ENCODE measurements around the gene MAPK1.
"Not testable (repeated sequence)": the region's sequence is repeated elsewhere in the genome, so short reads cannot be mapped to it uniquely, and the experiment has no call there.

MAPK1 gene

DNA sequence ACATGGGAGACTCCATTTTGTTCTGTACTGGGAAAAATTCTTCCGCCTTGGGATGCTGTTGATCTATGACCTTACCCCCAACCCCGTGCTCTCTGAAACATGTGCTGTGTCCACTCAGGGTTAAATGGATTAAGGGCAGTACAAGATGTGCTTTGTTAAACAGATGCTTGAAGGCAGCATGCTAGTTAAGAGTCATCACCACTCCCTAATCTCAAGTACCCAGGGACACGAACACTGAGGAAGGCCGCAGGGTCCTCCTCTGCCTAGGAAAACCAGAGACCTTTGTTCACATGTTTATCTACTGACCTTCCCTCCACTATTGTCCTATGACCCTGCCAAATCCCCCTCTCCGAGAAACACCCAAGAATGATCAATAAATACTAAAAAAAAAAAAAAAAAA lies 19.4 kb downstream of the MAPK1 start:
- DNase-seq (ENCODE audit: low read depth in 2 of 2): not testable (repeated sequence)

DNA sequence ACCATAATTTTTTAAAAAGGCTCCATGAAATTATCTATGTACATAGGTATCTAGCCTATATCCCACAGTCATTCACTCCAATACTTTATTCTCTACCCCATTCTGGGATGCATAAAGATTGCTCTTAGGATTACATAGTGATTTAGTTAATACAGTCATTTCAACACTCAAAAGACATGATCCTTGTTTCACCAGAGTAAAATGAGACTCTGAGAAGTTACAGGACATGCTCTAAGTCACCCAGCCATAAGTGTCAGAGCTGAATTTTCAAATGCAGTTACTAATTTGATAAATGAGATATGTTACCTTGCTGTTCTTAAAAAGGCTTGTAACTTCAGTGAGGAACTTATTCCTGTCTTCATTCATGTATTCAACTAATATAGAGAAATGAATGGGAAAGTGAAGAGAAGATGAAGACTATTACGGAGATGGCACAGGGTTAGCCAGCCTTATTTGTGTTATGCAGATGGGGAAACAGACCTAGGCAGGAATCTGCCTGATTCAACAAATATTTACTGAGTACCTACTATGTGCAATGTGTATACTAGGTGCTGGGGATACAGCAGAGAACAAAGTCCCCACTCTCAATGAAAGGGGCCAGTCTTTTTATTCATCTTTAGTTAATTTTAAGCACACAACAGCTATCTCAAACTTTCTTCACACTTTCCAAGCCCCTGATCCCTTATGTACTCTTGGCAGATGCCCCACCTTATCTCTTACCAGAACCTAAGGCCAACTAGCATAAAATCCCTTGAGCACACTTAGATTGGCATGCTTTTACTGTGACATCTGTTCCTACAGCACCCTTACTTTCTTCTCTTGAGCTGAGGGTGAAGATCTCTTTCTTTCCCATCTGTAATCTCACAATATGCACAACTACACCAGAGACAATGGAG lies 21.6 kb downstream of the MAPK1 start:
- no peak for DNase-seq (ENCODE audit: low read depth in 2 of 2)

DNA sequence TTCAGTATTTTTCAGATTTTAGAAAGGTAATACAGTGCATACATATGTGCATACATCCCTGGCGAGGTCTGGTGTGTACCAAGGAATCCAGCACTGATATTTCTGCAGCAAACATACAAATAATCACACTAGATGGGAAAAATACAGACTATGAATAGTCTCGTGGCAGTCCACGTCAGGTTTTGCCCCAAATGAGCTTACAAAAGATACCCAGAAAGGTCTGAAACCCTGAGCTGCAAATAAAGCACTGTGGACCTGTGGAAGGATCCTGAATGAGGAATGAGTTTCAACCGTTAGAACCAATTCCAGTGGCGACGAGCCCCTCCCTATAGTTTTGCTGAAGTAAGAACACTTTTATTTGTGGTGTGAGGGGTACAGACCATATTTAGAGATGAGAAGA lies 24.5 kb downstream of the MAPK1 start:
- DNase-seq (ENCODE audit: low read depth in 2 of 2): no peak

DNA sequence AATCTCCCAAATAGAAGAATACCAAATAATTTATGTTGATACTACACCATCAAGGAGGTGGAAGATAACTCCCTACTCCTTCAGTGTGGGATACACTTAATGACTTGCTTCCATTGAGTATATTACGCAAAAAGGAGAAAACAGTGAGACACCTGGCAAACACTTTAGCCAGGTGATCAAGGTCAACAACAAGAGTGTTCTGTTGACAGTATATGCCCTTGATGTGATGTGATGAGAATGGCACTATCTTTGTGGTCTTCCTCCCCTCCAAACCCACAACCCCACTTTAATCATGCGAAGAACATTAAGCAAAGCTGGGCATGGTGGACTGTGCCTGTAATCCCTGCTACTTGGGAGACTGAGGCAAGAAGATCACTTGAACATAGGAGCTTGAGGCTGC lies 26.0 kb downstream of the MAPK1 start:
- no peak for DNase-seq (ENCODE audit: low read depth in 2 of 2)

DNA sequence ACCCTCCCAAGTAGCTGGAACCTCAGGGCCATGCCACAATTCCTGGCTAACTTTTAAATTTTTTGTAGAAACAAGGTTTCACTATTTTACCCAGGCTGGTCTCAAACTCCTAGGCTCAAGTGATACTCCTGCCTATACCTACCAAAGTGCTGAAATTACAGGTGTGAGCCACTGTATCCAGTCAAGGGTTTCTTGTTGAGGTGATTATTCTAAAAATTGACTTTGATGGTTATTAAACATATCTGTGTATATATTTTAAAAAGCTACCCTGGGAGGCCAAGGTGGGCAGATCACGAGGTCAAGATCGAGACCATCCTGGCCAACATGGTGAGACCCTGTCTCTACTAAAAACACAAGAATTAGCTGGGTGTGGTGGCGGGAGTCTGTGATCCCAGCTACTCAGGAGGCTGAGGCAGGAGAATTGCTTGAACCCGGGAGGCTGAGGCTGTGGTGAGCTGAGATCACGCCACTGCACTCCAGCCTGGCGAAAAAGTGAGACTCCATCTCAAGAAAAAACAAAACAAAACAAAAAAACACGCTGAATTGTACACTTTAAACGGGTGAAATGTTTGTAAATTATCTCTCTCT lies 27.1 kb downstream of the MAPK1 start:
- DNase-seq (ENCODE audit: low read depth in 2 of 2): no peak

DNA sequence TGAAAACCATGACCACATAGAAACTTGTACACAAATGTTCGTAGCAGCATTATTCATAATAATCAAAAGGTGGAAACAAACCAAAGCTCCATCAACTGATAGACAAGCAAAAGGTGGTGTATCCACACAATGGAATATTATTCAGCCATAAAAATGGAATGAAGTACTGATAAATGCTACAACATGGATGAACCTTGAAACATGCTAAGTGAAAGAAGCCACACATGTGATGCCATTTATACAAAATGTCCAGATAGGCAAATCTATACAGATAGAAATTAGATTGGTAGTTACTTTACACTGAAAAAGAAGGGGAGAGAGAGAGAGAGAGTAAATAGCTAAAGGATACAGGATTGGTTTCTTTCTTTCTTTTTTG lies 27.7 kb downstream of the MAPK1 start:
- DNase-seq (ENCODE audit: low read depth in 2 of 2): no peak

DNA sequence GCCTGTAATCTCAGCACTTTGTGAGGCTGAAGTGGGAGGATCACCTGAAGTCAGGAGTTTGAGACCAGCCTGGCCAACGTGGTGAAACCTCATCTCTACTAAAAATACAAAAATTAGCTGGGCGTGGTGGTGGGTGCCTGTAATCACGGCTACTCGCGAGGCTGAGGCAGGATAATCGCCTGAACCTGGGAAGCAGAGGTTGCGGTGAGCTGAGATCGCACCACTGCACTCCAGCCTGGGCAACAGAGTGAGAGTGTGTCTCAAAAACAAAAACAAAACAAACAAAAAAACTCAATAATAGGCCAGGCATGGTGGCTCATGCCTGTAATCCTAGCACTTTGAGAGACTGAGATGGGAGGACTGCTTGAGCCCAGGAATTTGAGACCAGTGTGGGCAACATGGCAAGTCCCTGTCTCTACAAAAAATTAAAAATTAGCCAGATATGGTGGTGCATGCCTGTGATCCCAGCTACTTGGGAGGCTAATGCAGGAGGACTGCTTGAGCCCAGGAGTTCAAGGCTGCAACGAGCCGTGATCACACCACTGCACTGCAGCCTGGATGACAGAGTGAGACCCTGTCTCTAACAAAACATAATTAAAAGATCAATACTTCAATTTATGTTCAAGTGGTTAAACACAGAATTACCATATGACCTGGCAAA lies 28.2 kb downstream of the MAPK1 start:
- DNase-seq (ENCODE audit: low read depth in 2 of 2): not testable (repeated sequence)

DNA sequence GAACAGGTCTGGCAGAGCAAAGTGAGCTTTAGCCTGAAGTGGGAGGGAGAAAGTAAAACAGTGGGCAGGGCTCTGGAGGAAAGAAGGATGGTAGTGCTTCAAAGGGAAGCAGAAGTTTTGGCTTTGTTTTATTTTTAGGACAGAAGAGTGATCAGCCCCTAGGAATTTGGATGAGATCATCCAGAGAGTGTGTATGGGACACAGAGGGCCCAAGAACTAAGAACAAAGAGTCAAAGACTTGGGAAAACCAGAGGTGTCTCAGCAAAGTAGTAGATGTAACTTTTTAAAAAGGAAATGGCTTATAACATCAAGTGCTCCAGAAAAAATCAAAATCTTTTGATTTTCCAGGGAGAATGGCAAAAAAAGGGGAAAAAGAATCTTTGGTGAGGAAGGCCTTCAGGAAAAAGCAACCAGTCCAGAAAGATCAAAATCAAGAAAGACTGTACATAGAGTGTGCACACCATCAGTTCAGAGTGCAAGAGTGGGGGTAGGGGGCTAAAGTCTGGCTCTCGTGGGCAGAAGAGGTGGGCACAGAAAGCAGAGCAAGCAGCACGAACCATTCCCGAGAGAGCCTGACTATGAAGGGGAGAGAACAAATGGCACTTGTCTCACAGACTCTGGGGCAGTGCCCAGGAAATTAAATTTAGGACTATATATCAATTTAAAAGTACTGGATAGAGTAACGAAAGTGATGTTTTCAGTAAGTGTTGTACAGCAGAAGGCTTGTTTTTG lies 30.0 kb downstream of the MAPK1 start:
- no peak for DNase-seq (ENCODE audit: low read depth in 2 of 2)

DNA sequence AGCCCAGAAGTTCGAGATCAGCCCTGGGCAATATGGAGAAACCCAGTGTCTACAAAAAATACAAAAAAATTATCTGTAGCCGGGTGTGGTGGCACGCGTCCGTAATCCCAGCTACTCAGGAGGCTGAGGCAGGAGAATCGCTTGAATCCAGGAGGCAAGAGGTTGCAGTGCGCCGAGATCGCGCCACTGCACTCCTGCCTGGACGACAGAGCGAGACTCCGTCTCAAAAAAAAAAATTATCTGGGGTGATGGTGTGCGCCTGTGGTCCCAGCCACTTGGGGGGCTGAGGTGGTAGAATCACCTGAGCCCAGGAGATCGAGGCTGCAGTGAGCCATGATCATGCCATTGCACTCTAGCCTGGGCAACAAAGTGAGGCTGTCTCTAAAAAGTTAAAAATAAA lies 31.0 kb downstream of the MAPK1 start:
- not testable (repeated sequence) for DNase-seq (ENCODE audit: low read depth in 2 of 2)

DNA sequence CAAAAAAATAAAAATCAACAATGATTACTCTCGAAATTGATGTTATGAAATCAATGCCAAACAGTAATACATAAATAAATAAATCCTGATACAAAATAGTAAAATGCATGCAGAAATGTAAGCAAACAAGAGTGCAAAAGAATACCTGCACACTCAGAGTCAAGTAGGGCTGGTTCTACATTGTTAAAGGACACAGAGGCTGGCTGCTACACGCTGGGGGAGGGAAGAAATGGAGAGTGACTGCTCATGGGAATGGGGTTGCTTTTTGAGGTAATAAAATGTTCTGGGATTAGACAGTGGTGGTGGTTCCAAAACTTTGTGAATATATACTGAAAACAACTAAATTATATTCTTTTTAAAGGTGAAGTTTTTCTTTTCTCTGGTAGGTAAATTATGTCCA lies 32.1 kb downstream of the MAPK1 start:
- no peak for DNase-seq (ENCODE audit: low read depth in 2 of 2)

DNA sequence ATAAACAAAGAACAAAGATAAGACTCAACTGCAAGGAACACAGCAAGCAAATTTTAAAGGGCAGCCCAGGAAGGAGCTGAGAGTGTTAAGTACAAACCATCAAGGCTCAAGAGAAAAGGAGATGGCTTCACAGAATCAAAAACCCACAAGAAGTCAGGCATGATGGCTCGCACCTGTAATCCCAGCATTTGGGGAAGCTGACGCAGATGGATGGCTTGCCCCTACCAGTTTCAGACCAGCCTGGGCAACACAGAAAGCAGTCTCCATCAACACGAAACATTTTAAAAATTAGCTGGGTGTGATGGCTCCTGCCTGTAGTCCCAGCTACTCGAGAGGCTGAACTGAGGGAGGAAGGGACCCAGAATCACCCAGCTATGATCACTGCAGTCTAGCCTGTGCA lies 32.6 kb downstream of the MAPK1 start:
- no peak for DNase-seq (ENCODE audit: low read depth in 2 of 2)

DNA sequence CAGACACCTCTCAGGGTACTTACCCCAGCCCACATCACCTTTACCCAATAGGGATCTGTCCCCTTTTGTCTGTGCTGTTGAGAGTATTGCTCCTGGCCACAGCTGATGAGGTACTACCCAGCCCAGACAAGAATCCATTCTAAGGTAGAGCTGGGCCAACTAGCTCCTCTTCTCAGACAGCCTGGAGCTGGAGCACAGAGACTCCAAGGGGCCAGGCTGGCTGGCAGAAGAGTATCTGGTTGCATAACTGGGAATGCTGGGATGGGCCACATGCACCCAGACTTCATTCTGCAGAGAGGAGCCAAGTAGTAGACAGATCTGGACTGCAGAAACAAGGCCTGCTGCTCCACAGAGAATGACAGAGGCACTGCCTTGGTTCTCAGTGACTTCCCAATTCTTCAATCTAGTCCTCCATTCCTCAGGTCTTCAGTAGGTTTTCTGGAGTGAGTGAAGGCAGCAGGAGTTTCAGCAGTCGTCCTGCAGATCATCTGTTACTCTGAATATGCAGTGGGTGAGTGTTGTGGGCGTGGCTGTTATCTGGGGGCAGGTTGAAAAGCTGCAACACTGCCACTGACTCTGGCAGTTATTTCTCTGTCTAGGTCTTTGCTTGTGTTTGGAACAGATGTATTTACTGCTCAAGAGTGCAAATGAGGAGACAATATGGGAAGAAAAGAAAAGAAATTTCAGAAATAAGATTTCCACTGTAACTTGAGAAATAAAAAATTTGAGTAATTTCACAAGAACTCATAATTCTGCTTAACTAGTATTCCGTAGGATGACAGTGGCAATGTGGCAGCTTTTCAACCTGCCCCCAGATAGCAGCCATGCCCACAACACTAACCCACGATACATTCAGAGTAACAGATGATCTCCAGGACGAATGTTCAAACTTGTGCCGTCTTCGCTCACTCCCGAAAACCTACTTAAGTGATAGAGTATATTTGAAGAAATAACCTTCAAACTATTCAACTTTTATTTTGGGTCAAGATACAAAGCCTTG lies 34.9 kb downstream of the MAPK1 start:
- no peak for DNase-seq (ENCODE audit: low read depth in 2 of 2)

DNA sequence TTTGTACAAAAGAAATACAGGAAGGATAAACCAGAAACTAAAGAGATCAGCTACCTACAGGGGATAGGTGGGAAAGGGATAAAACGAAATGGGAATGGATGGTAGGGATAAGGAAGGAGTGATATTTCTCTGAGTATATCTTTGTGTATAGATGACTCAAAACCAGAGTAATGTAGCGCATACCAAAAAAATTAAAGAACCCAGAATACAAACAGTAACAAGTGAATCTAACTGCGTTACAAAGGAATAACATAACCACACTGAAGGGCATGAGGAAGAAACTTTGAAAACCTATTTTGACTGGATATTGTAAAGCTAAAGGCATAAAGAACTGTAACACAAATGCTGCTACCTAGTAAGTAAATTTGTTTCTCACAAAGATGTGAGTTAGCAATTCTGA lies 37.9 kb downstream of the MAPK1 start:
- no peak for DNase-seq (ENCODE audit: low read depth in 2 of 2)

DNA sequence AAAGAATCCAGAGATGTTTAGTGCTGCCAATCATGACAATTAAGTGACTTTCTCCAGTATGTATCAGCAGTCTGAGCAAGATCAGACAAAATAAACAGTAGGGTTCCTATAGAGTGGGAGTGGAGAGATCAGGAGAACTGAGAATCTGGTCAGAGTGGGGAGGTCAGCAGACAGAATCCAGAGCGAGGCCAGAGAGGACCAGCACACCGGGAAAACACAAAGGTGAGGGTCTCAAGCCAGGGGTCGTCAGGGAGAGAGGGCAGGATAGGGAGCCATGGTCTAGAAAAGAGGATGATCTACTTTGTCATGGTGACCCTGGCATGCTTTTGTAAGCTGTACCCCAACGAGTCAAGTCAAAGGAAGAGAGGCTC lies 39.2 kb downstream of the MAPK1 start:
- DNase-seq (ENCODE audit: low read depth in 2 of 2): no peak

DNA sequence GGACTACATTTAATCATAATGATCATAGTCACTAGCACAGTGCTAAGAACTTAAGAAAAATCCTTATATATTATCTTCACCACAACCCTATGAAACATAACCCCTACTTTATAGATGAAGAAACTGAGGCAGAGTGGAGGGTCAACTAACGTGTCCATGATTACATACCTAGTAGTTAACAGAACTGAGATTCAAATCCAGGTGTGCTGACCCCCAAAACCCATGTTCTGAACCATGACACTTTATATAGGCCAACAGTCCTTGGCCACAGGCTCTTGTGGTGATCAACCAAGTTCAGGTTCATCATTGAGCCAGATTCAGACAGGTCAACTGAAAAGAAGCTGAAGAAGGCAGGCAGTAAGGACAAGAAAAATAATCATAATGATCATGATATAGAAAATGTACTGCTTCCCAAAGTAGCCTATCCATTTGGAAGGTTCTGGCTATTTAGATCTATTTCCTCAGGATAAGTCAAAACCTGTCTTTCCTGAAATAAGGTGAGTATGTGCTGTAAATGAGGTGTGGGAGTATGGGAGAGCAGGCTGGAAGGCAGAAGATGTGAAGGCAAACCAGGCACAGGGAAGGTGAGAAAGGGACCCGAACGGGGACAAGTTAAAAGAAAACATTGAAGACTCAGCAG lies 39.7 kb downstream of the MAPK1 start:
- DNase-seq (ENCODE audit: low read depth in 2 of 2): no peak

DNA sequence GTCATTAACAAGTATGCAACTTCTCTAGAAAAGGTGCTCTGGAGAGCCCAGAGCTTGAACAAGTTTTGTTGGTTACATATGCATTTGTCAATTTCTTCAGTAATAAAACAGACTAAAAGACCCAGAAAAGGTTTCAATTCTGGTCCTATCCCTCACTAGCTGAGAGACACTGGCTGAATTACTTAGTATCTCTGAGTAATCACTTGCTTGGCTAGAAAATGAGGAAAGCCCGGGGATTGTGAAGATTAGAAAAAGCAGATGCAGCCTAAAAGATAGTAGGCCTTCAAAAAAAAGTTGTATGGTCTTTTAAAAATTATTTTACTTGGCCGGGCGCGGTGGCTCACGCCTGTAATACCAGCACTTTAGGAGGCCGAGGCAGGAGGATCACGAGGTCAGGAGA lies 41.2 kb downstream of the MAPK1 start:
- DNase-seq (ENCODE audit: low read depth in 2 of 2): no peak

DNA sequence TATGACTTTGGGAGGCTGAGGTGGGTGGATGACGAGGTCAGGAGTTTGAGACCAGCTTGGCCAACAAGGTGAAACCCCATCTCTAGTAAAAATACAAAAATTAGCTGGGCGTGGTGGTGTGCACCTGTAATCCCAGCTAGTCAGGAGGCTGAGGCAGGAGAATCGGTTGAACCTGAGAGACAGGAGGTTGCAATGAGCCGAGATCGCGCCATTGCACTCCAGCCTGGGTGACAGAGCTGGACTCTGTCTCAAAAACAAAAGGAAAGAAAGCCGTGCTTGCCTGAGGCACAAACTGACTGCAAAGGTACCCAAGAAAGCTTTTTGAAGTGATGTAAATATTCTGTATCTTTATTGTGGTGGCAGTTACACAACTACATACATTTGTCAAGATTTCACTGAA lies 42.5 kb downstream of the MAPK1 start:
- not testable (repeated sequence) for DNase-seq (ENCODE audit: low read depth in 2 of 2)

DNA sequence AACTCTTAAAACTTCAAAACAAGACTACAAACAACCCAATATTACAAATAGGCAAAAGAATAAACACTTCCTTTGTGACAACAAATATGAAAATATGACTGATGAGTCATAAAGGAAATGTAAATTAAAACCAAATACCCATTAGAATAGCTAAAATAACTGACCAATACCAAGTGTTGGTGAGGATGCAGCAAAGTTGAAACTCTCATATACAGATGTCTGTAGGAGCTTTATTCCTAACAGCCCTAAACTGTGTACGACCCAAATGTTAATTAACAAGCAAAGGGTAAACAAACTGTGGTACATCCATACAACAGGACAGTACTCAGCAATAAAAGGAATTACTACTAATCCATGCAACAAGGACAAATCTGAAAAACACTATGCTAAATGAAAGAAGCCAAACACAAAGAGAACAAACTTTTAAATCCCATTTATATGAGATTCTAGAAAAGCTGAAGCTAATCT lies 43.0 kb downstream of the MAPK1 start:
- DNase-seq (ENCODE audit: low read depth in 2 of 2): no peak

DNA sequence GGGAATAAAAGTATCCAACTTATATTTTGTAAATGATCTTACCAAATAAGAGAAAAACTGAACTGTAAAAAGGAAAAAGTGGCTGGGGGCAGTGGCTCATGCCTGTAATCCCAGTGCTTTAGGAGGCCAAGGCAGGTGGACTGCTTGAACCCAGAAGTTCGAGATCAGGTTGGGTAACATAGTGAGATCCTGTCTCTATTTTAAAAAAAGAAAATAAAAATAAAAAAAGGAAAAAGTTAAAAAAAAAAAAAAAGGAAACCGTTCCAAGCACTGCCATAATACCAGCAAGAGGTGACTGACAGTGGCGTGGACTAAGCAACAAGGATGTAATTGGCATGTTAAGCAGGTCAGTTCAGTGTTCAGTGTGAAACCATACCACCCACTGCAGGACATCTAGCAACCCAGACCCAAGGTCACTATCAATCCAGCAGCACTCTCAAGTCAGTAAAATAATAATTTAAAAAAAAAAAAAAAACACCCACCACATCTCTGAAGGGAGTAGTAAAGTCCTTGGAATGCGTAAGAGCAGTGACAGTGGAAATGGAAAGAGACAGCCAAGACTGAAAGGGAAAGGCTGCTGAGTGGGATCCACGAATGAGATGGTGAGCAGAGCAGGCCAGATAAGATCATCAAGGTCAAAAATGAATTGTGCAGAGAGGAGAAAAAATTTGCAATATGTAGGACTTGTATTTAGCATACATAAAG lies 43.6 kb downstream of the MAPK1 start:
- DNase-seq (ENCODE audit: low read depth in 2 of 2): no peak

Data from stimulated activated CD8-positive, alpha-beta memory T cell treated with anti-CD3 and anti-CD28 coated beads, Interleukin-7, amount 100 ng/mL, for 1 hour (primary cell).